ENCODE results near the gene BCAS3. TPM values are rescaled to one million over a fixed set of nuclear protein-coding genes. Genes with fewer than 3 reads are reported as not detected.

The BCAS3 gene
- total RNA-seq, 1 donor from 2014 or later: 38.1 TPM

DNA sequence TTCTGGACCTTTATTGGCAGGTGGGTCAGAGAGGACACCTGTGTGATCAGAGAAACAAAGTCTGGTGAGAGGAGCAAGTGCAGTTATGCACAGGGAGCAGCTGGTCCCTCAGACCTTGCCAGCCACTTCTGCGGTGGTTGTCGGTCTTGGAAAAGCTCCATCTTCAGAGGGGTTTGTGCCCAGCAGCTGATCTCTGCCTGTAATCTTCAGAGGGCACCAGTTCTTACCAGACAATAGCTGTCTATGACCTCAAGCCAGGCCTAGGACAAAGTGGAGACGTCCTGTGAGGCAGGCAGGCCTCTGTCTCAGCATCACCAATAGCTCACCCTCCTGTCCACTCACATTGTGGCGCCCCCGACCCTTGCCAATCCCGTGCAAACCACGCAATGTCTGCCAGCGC is 655.5 kb downstream of the BCAS3 start:
- peaks cover 4% of the 10 kb centered on the region for H3K4me1 Mint-ChIP-seq (ENCODE audit: unreplicated experiment)
- no peaks in the 10 kb centered on the region for H3K9me3 Mint-ChIP-seq (ENCODE audit: unreplicated experiment)
- H3K27me3 Mint-ChIP-seq (ENCODE audit: unreplicated experiment): peaks cover 4% of the 10 kb centered on the region
- no peaks in the 10 kb centered on the region for H3K36me3 Mint-ChIP-seq (ENCODE audit: low read depth, unreplicated experiment)
- no peak overlapping the region for H3K4me3 Mint-ChIP-seq (ENCODE audit: unreplicated experiment)
- DNase-seq (ENCODE audit: low spot score): no peak
- TF ChIP-seq, protein P1, sequence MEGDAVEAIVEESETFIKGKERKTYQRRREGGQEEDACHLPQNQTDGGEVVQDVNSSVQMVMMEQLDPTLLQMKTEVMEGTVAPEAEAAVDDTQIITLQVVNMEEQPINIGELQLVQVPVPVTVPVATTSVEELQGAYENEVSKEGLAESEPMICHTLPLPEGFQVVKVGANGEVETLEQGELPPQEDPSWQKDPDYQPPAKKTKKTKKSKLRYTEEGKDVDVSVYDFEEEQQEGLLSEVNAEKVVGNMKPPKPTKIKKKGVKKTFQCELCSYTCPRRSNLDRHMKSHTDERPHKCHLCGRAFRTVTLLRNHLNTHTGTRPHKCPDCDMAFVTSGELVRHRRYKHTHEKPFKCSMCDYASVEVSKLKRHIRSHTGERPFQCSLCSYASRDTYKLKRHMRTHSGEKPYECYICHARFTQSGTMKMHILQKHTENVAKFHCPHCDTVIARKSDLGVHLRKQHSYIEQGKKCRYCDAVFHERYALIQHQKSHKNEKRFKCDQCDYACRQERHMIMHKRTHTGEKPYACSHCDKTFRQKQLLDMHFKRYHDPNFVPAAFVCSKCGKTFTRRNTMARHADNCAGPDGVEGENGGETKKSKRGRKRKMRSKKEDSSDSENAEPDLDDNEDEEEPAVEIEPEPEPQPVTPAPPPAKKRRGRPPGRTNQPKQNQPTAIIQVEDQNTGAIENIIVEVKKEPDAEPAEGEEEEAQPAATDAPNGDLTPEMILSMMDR (IDR thresholded peaks at IDR 0.05; ENCODE audit: unreplicated experiment): no peak
- H3K27ac Mint-ChIP-seq (ENCODE audit: unreplicated experiment): no peak overlapping the region

DNA sequence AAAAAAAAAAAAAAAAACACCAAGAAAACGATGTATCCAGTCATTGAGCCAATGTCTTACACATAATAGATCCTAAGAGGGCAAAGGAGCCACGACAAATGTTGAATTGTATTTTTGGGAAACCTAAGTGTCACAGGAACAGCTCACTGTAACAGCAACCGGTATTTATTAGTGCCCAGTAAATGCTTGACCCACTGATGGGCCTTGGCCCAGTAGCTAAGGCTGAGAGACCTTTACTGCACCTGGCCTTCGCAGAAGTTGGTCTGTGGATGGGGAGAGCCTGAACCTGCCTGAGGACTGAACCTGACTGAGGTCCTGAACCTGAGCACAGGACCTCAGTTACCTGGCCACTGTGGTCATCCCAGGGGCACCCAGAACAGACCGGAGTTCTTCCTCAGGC is 657.0 kb downstream of the BCAS3 start:
- peaks cover 6% of the 10 kb centered on the region for H3K27me3 Mint-ChIP-seq (ENCODE audit: unreplicated experiment)
- no peak for DNase-seq (ENCODE audit: low spot score)
- TF ChIP-seq, protein P1 (IDR thresholded peaks at IDR 0.05; ENCODE audit: unreplicated experiment): no peak
- H3K4me1 Mint-ChIP-seq (ENCODE audit: unreplicated experiment): peaks cover 9% of the 10 kb centered on the region
- H3K9me3 Mint-ChIP-seq (ENCODE audit: unreplicated experiment): no peaks in the 10 kb centered on the region
- H3K36me3 Mint-ChIP-seq (ENCODE audit: low read depth, unreplicated experiment): no peaks in the 10 kb centered on the region
- no peak overlapping the region for H3K27ac Mint-ChIP-seq (ENCODE audit: unreplicated experiment)
- H3K4me3 Mint-ChIP-seq (ENCODE audit: unreplicated experiment): no peak overlapping the region

DNA sequence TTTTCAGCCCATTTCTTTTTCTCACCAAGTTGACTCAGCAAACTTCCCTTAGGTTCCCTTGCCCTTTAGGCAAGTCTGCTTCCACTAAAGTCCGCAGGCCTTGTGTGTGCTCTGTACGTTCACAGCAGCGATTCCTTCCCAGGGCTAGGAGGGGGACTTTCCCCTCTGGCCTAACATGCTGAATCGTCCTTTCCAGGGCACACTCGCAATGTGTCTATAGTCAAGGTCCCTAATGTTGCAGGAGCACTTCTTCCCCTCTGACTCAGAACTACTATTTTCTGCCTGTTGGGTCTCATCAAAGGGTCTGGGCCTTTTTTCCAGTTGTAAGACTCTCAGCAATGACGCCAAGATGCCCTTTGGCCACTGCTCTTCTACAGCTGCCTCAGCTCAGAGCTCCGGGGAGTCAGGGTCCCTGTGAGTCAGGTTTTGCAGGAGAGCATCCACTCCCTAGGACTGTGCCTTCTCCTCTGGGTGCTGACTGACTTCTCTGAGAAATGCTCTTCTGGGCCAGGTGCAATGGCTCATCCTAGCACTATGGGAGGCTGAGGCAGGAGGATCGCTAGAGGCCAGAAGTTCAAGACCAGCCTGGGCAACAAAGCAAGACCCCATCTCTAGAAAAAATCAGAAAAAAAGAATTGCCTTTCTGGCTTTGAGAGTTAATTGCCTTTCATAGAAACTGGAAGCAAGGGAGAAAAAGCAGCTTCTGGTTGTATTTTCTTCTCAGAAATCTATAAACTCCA is 657.6 kb downstream of the BCAS3 start:
- peaks cover 6% of the 10 kb centered on the region for H3K27me3 Mint-ChIP-seq (ENCODE audit: unreplicated experiment)
- no peaks in the 10 kb centered on the region for H3K9me3 Mint-ChIP-seq (ENCODE audit: unreplicated experiment)
- no peak overlapping the region for H3K4me3 Mint-ChIP-seq (ENCODE audit: unreplicated experiment)
- DNase-seq (ENCODE audit: low spot score): no peak
- H3K36me3 Mint-ChIP-seq (ENCODE audit: low read depth, unreplicated experiment): no peaks in the 10 kb centered on the region
- TF ChIP-seq, protein P1 (IDR thresholded peaks at IDR 0.05; ENCODE audit: unreplicated experiment): no peak
- H3K27ac Mint-ChIP-seq (ENCODE audit: unreplicated experiment): no peak overlapping the region
- peaks cover 9% of the 10 kb centered on the region for H3K4me1 Mint-ChIP-seq (ENCODE audit: unreplicated experiment)

DNA sequence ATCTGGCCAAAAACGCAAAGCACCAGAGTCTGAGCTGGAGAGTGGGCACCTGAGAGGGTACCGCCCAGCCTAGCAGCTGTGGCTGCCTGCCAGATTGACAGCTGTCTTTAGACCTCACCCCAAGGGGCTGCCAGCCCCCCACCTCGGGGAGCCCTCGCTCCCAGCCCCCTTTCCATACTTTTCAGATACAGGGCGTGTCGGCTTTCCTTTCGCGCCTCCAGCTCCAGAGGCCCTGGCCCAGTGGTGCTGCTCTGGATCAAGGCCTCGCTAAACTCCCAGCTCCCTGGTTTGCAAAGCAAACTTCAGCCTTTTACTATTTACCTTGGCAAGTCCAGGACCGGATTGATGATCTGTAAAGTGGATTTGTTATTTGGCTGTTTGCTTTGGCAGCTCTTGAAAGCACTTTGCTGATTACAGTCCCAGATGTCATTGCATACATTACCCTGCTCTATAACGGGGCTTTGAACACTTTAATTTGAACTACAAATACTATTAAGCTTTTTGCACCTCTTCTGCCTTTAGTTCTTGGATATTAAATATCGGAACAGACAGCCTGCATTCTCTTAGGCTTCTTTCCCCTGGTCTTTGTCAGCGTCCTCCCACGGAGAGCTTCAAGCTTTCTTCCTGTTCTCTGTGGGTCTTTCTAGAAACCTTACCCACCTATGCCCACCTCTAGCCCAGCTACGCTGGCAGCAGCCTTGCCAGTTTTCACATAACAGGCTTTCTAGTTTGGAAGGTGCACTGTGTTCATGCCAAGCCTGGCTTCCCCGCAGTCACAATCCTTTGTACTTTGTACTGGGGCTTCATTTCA is 658.4 kb downstream of the BCAS3 start:
- peaks cover 9% of the 10 kb centered on the region for H3K4me1 Mint-ChIP-seq (ENCODE audit: unreplicated experiment)
- H3K9me3 Mint-ChIP-seq (ENCODE audit: unreplicated experiment): no peaks in the 10 kb centered on the region
- no peak overlapping the region for H3K4me3 Mint-ChIP-seq (ENCODE audit: unreplicated experiment)
- TF ChIP-seq, protein P1 (IDR thresholded peaks at IDR 0.05; ENCODE audit: unreplicated experiment): no peak
- H3K27ac Mint-ChIP-seq (ENCODE audit: unreplicated experiment): no peak overlapping the region
- H3K36me3 Mint-ChIP-seq (ENCODE audit: low read depth, unreplicated experiment): no peaks in the 10 kb centered on the region
- peaks cover 6% of the 10 kb centered on the region for H3K27me3 Mint-ChIP-seq (ENCODE audit: unreplicated experiment)
- DNase-seq (ENCODE audit: low spot score): no peak

DNA sequence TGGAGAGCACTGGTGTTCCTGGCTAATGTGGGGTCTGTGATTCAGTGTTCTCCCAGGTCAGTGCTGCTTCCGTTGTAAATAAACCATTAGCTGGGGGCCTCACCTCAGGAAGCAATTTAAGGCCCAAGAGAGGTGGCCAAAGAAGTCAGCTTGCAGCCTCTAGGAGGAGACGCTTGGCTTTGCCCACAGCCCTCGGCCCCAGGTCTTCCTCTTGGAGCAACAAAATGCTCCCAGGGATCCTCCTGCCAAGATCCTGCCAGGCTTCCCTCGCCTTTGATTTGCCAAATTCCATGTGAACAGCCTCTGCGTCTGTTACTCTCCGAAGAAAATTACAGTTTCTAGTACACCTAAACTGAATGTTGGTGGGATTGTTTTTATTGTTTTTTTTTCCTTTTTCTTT is 659.6 kb downstream of the BCAS3 start:
- DNase-seq (ENCODE audit: low spot score): no peak

More for the DNA sequence above, 659.6 kb downstream of the BCAS3 start:
- no peaks in the 10 kb centered on the region for H3K9me3 Mint-ChIP-seq (ENCODE audit: unreplicated experiment)
- no peak overlapping the region for H3K4me3 Mint-ChIP-seq (ENCODE audit: unreplicated experiment)
- peaks cover 9% of the 10 kb centered on the region for H3K4me1 Mint-ChIP-seq (ENCODE audit: unreplicated experiment)
- H3K27me3 Mint-ChIP-seq (ENCODE audit: unreplicated experiment): peaks cover 6% of the 10 kb centered on the region
- H3K36me3 Mint-ChIP-seq (ENCODE audit: low read depth, unreplicated experiment): no peaks in the 10 kb centered on the region
- no peak overlapping the region for H3K27ac Mint-ChIP-seq (ENCODE audit: unreplicated experiment)
- TF ChIP-seq, protein P1 (IDR thresholded peaks at IDR 0.05; ENCODE audit: unreplicated experiment): no peak
